Erythroblast (primary cell): ENCODE results near the gene SAP30BP.

Experiments used
- DNase-seq, 2 experiments: peaks; one replicate each; lab custom pipeline; 2025; lab: John Stamatoyannopoulos, UW
- GATA1 ChIP-seq: IDR thresholded peaks from 2 replicates; pipeline ENCODE4 v1.6.1; 2011; ENCODE audit warnings: low read depth, mild to moderate bottlenecking, control low read depth, low read length, moderate library complexity
- POLR2A ChIP-seq: IDR thresholded peaks from 2 replicates; pipeline ENCODE4 v1.6.1; 2011; ENCODE audit warnings: mild to moderate bottlenecking, low read length

The SAP30BP gene

GRCh38 chr17:75731716-75732498 lies 64.8 kb downstream of the SAP30BP start:
- no peak for TF ChIP-seq POLR2A
- TF ChIP-seq GATA1, result no peak
- DNase-seq, result no peak

DNA sequence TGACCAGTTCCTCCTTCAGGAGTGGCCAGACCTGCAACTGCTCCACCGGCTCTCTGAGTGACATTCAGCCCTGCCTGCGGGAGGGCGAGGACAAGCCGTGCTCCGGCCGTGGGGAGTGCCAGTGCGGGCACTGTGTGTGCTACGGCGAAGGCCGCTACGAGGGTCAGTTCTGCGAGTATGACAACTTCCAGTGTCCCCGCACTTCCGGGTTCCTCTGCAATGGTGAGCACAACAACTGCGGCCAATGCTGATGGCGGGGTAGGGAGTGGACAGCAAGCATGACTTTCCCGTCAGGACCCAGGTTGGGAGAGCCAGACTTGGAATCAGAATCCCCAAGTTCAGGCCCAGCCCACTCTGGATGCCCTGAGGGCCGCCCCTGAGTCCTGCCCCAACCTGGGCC lies 66.3 kb downstream of the SAP30BP start:
- no peak for DNase-seq
- TF ChIP-seq POLR2A (no peak), GATA1 (no peak)

- TF ChIP-seq POLR2A (no peak), GATA1 (no peak)
- DNase-seq, result no peak
Measured at GRCh38 chr17:75734674-75735294, 67.6 kb downstream of the SAP30BP start.

DNA sequence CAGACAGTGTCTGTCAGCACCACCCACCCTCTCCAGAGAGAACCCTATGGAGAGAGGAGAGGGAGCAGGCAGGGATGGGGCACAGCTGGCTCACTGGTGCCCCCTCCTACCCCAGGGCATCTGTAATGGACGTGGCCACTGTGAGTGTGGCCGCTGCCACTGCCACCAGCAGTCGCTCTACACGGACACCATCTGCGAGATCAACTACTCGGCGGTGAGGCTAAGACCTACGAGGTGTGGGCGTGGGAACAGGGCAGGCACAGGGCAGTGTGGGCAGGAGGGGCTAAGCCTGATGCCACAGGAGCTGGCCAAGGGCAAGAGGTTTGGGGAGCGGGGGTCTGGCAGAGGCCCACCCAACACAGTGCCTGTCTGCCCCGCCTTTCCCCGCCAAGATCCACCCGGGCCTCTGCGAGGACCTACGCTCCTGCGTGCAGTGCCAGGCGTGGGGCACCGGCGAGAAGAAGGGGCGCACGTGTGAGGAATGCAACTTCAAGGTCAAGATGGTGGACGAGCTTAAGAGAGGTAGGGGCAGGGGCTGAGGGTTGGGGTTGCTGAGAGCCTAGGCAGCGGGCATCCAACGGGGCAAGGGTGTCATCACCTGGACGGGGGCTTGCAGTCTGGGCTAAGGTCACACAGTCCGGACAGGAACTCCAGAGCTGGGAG lies 69.2 kb downstream of the SAP30BP start:
- TF ChIP-seq POLR2A (no peak), GATA1 (no peak)
- no peak for DNase-seq

- TF ChIP-seq GATA1, result no peak
- no peak for TF ChIP-seq POLR2A
- DNase-seq, result no peak
Measured at GRCh38 chr17:75737133-75737962, 70.2 kb downstream of the SAP30BP start.

- DNase-seq, result no peak
- TF ChIP-seq GATA1, result no peak
- TF ChIP-seq POLR2A, result no peak
Measured at GRCh38 chr17:75738218-75738802, 71.2 kb downstream of the SAP30BP start.

- no peak for TF ChIP-seq GATA1
- no peak for TF ChIP-seq POLR2A
- no peak for DNase-seq
Measured at GRCh38 chr17:75739174-75739573, 72.0 kb downstream of the SAP30BP start.

- no peak for DNase-seq
- TF ChIP-seq GATA1 (no peak), POLR2A (no peak)
Measured at GRCh38 chr17:75739801-75740200, 72.7 kb downstream of the SAP30BP start.

GRCh38 chr17:75740215-75740614 lies 73.1 kb downstream of the SAP30BP start:
- DNase-seq, result no peak
- TF ChIP-seq POLR2A, result no peak
- no peak for TF ChIP-seq GATA1

DNA sequence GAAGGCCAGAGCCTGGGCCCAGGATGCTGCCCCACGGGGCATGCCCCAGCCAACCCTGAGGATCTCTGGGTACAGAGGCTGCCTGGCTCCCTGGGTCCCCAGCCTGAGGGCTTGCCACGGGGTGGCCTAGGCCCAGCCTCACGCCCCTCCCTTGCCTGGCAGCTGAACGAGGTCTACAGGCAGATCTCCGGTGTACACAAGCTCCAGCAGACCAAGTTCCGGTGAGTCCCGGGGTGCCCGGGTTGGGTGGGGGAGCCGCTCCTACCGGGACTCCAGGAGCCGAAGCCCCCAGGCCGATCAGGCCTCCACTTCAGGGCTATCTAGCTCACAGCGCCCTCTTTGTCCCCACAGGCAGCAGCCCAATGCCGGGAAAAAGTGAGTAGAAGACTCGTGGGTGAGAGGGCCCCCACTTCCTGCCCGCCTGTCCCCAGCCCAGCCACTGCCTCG lies 73.5 kb downstream of the SAP30BP start:
- TF ChIP-seq POLR2A (no peak), GATA1 (no peak)

DNA sequence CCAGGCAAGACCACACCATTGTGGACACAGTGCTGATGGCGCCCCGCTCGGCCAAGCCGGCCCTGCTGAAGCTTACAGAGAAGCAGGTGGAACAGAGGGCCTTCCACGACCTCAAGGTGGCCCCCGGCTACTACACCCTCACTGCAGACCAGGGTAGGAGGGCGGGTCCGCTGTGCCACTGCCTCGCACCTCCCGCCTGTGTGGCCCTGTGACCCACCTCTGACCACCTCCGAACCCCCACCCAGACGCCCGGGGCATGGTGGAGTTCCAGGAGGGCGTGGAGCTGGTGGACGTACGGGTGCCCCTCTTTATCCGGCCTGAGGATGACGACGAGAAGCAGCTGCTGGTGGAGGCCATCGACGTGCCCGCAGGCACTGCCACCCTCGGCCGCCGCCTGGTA lies 75.2 kb downstream of the SAP30BP start:
- no peak for DNase-seq
- no peak for TF ChIP-seq POLR2A
- no peak for TF ChIP-seq GATA1

More for the DNA sequence above, 73.5 kb downstream of the SAP30BP start:
- DNase-seq, result no peak

- no peak for DNase-seq
- TF ChIP-seq POLR2A, result no peak
Measured at GRCh38 chr17:75743625-75744206, 76.6 kb downstream of the SAP30BP start.

GRCh38 chr17:75748706-75749105 lies 81.6 kb downstream of the SAP30BP start:
- no peak for DNase-seq
- no peak for TF ChIP-seq GATA1
